Femur (tissue), 1 donor: Measurements from ENCODE around the gene C10orf88.

ENCODE experiments used
- DNase-seq: peaks from one replicate; pipeline ENCODE4 v3.0.0-alpha.2; 2017

The C10orf88 gene

GRCh38 chr10:122953902-122954730 is at the start of gene C10orf88:
C10orf88 (minus strand) TSS chr10:122954227; CDS start chr10:122954178, 49 bp downstream.
- peak; percentile 99 for DNase-seq

- DNase-seq: no peak
Observed at GRCh38 chr10:123001370-123001769, 47.3 kb upstream of the C10orf88 start.

GRCh38 chr10:123000155-123000554 is 46.1 kb upstream of the C10orf88 start:
- DNase-seq: no peak

- DNase-seq: no peak
Observed at GRCh38 chr10:122999347-122999746, 45.3 kb upstream of the C10orf88 start.

GRCh38 chr10:122998934-122999333 is 44.9 kb upstream of the C10orf88 start:
- no peak for DNase-seq

- DNase-seq: no peak
Observed at GRCh38 chr10:122998360-122998917, 44.4 kb upstream of the C10orf88 start.

GRCh38 chr10:122997864-122998263 is 43.8 kb upstream of the C10orf88 start:
- no peak for DNase-seq

- no peak for DNase-seq
Observed at GRCh38 chr10:122995936-122996335, 41.9 kb upstream of the C10orf88 start.

GRCh38 chr10:122993797-122994336 is 39.8 kb upstream of the C10orf88 start:
- no peak for DNase-seq

GRCh38 chr10:122992031-122992585 is 38.1 kb upstream of the C10orf88 start:
- DNase-seq: no peak

GRCh38 chr10:122990278-122990677 is 36.3 kb upstream of the C10orf88 start:
- no peak for DNase-seq

- no peak for DNase-seq
Observed at GRCh38 chr10:122988501-122988900, 34.5 kb upstream of the C10orf88 start.

GRCh38 chr10:122986335-122986734 is 32.3 kb upstream of the C10orf88 start:
- no peak for DNase-seq

- DNase-seq: no peak
Observed at GRCh38 chr10:122984708-122985107, 30.7 kb upstream of the C10orf88 start.

GRCh38 chr10:122983898-122984297 is 29.9 kb upstream of the C10orf88 start:
- no peak for DNase-seq

- no peak for DNase-seq
Observed at GRCh38 chr10:122981066-122981464, 27.0 kb upstream of the C10orf88 start.

GRCh38 chr10:122980209-122981065 is 26.4 kb upstream of the C10orf88 start, which contains the start of gene PSTK:
PSTK (plus strand) TSS chr10:122980401; CDS start chr10:122980480, 79 bp downstream.
- peak; percentile 96 for DNase-seq

- DNase-seq: no peak
Observed at GRCh38 chr10:122974543-122975064, 20.6 kb upstream of the C10orf88 start.

- no peak for DNase-seq
Observed at GRCh38 chr10:122974023-122974422, 20.0 kb upstream of the C10orf88 start.

GRCh38 chr10:122968698-122969097 is 14.7 kb upstream of the C10orf88 start:
- DNase-seq: no peak

- DNase-seq: no peak
Observed at GRCh38 chr10:122966879-122967278, 12.9 kb upstream of the C10orf88 start.

- DNase-seq: no peak
Observed at GRCh38 chr10:122962405-122962804, 8.4 kb upstream of the C10orf88 start.
